Measurements from ENCODE around the gene TRIM67. TPM values are rescaled to one million over a fixed set of nuclear protein-coding genes. Genes with fewer than 3 reads are reported as not detected.

The TRIM67 gene
- polyA plus RNA-seq, 2 of the 4 experiments (the other 2 are of a cell fraction): 0.23 to 0.35 TPM

DNA sequence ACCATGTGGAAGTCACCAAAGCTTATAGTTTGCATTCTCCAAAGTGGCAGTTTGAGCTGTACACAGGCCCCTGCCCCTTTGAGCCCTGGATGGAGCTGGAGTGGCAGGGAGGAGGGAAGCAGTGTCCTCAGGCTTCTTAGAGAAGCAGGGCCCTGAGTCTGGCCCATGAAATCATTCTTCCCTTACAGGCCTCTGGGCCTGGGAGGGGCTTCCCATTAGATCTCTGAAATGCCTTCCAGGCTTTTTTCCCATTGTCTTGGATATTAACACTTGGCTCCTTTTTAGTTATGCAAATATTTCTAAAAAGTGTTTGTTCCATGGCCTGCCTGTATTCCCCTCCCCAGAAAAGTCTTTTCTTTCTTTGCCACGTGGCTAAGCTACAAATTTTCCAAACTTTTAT lies 10.0 kb upstream of the TRIM67 start:
- H3K4me2 ChIP-seq: no peak overlapping the region
- CTCF ChIA-PET: interaction anchor here (1.2 to 2.9 kb wide), 2 partner anchors 10 to 14 kb away, joined by 3 to 7 read pairs; partner anchors contain the start of gene TRIM67
- TF ChIP-seq POLR2AphosphoS2 (conservative IDR thresholded peaks at IDR 0.05; ENCODE audit: low read length): no peak
- no peak for TF ChIP-seq EHF (CRISPR knock-in tag; IDR thresholded peaks at IDR 0.05)
- no peak for TF ChIP-seq JUNB (IDR thresholded peaks at IDR 0.05)
- TF ChIP-seq CEBPB (IDR thresholded peaks at IDR 0.05): no peak
- no peak for TF ChIP-seq PBX3 (IDR thresholded peaks at IDR 0.05)
- TF ChIP-seq BHLHE40 (IDR thresholded peaks at IDR 0.05; ENCODE audit: low read depth, low read length): no peak
- TF ChIP-seq HOXA7 (CRISPR knock-in tag; IDR thresholded peaks at IDR 0.05): no peak
- no peak for TF ChIP-seq NPAS2 (CRISPR knock-in tag; IDR thresholded peaks at IDR 0.05; ENCODE audit: borderline replicate concordance)
- no peak overlapping the region for H3K27ac ChIP-seq
- 5% methylated on average over 1 of the region's 1 CpG for WGBS (ENCODE audit: missing lambda C conversion rate)
- H3K4me3 ChIP-seq: no peak overlapping the region
- DNase-seq (ENCODE audit: low read depth in 1 of 2, low spot score in 1 of 2): no peak
- 0 out of 3 replicates have a peak, but pooled peaks cover 4% of the 10 kb centered on the region for H3K4me1 ChIP-seq
- POLR2A ChIA-PET: no interaction called here
- FAIRE-seq: no peak
- H3K9me3 ChIP-seq: no peaks in the 10 kb centered on the region
- ATAC-seq: no peak

DNA sequence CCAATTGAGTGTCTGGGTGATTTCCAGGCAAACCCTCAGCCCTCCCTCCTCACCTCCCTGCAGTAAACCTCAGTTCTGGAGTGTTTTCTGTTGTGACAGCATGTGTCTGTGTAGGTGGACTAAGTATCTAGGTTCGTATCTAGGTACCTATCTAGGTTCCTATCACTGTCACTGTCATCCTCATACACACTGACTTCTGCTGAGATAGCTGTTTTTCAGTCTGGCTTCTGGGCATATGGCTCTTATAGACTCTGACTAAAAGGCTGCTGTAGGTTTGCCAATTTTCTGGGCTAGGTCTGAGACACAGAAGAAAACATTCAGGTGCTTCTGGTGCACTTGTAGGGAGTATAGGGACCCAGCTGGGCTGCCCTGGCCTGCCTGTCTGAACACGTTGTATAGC lies 8.1 kb upstream of the TRIM67 start:
- no peaks in the 10 kb centered on the region for H3K4me1 ChIP-seq
- no peak overlapping the region for H3K4me2 ChIP-seq
- DNase-seq (ENCODE audit: low read depth in 1 of 2, low spot score in 1 of 2) (no peak), FAIRE-seq (no peak), ATAC-seq (no peak)
- H3K27ac ChIP-seq: no peak overlapping the region
- TF ChIP-seq ZSCAN20 (CRISPR knock-in tag; IDR thresholded peaks at IDR 0.05) (no peak), TP53 (CRISPR knock-in tag; IDR thresholded peaks at IDR 0.05) (no peak), BHLHE40 (IDR thresholded peaks at IDR 0.05; ENCODE audit: low read depth, low read length) (no peak), NPAS2 (CRISPR knock-in tag; IDR thresholded peaks at IDR 0.05; ENCODE audit: borderline replicate concordance) (no peak), CHD4 (IDR thresholded peaks at IDR 0.05; ENCODE audit: borderline replicate concordance) (no peak), EHF (CRISPR knock-in tag; IDR thresholded peaks at IDR 0.05) (no peak), ESRRA (IDR thresholded peaks at IDR 0.05; ENCODE audit: borderline replicate concordance, low read length) (no peak), SMC3 (IDR thresholded peaks at IDR 0.05) (no peak), KDM5A (IDR thresholded peaks at IDR 0.05) (no peak), ATOH8 (CRISPR knock-in tag; IDR thresholded peaks at IDR 0.05; ENCODE audit: low read depth) (no peak), ZFP36 (IDR thresholded peaks at IDR 0.05; ENCODE audit: borderline replicate concordance, partially characterized antibody) (no peak), TFCP2L1 (CRISPR knock-in tag; IDR thresholded peaks at IDR 0.05) (no peak), ZC3H11A (IDR thresholded peaks at IDR 0.05) (no peak), HOXB5 (CRISPR knock-in tag; IDR thresholded peaks at IDR 0.05) (no peak), CTCF (IDR thresholded peaks at IDR 0.05) (no peak), JUNB (IDR thresholded peaks at IDR 0.05) (no peak), MYC (IDR thresholded peaks at IDR 0.05; ENCODE audit: borderline replicate concordance, low read length) (no peak), ELK1 (IDR thresholded peaks at IDR 0.05; ENCODE audit: low read depth, low read length) (no peak), MAX (IDR thresholded peaks at IDR 0.05) (no peak)
- TF ChIP-seq, protein P1, sequence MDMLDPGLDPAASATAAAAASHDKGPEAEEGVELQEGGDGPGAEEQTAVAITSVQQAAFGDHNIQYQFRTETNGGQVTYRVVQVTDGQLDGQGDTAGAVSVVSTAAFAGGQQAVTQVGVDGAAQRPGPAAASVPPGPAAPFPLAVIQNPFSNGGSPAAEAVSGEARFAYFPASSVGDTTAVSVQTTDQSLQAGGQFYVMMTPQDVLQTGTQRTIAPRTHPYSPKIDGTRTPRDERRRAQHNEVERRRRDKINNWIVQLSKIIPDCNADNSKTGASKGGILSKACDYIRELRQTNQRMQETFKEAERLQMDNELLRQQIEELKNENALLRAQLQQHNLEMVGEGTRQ (IDR thresholded peaks at IDR 0.05): no peak
- no peaks in the 10 kb centered on the region for H3K9me3 ChIP-seq
- ChIA-PET POLR2A (no interaction called here), CTCF (interaction anchor here (1.5 to 2.9 kb wide), 2 partner anchors 8 to 26 kb away, joined by 3 to 7 read pairs; partner anchors contain the start of gene TRIM67)
- WGBS (ENCODE audit: missing lambda C conversion rate): 31% methylated on average over 2 of the region's 2 CpGs
- H3K4me3 ChIP-seq: no peak overlapping the region

All from A549 (cell line).